GM12878 (cell line): Measurements from ENCODE around the gene DDX31. TPM values are rescaled to one million over a fixed set of nuclear protein-coding genes. Genes with fewer than 3 reads are reported as not detected.

Experiments used
- ATAC-seq: fragments of 200-7000 bp; cut with Tn5 transposase; 3 replicates; pipeline ENCODE4 v1.9.1; 2020; ENCODE audit warnings: mild to moderate bottlenecking, moderate library complexity
- BruUV-seq: library from RNA; stranded (reverse); fragments of 400-500 nt; replicated peaks from 2 replicates; lab custom pipeline; 2021; lab: Mats Ljungman, UMichigan
- CTCF ChIA-PET: fragments of 300-600 bp; sonication (Branson Sonifier 250); formaldehyde crosslinking; extraction: SDS; loops from one replicate; lab custom pipeline; 2021; ENCODE audit warnings: inconsistent platforms; lab: Yijun Ruan, JAX
- POLR2A ChIA-PET: fragments of 350-600 bp; formaldehyde crosslinking; extraction: SDS; loops from one replicate; lab custom pipeline; 2021; ENCODE audit warnings: inconsistent platforms; lab: Charles Lee
- RAD21 ChIA-PET: fragments of 300-600 bp; sonication (Branson Sonifier 250); formaldehyde crosslinking; loops from one replicate; lab custom pipeline; 2023; ENCODE audit warnings: antibody characterized with exemption; ENCODE audit not compliant: unreplicated experiment; lab: Charles Lee
- SMC1A ChIA-PET: fragments of 300-600 bp; sonication (Branson Sonifier 250); formaldehyde crosslinking; loops from one replicate; lab custom pipeline; 2023; ENCODE audit not compliant: unreplicated experiment, uncharacterized antibody; lab: Charles Lee
- DNase-seq: peaks from one replicate; pipeline ENCODE4 v3.0.0-alpha.2; 2011; ENCODE audit warnings: low read depth, low spot score
- FAIRE-seq: peaks from 3 replicates; lab custom pipeline; 2011; peaks lifted over from hg19 to GRCh38; lab: Jason Lieb, UNC
- H2AFZ ChIP-seq: 2 replicates; pipeline ENCODE4 v1.6.0; 2011; ENCODE audit warnings: low read depth, low read length, control low read depth; ENCODE audit not compliant: control insufficient read depth
- H3K27ac ChIP-seq: 2 replicates; pipeline ENCODE4 v1.5.1; 2011; ENCODE audit warnings: control low read depth; ENCODE audit not compliant: control insufficient read depth, insufficient read depth
- H3K27me3 ChIP-seq, 2 experiments: replicated peaks in 1 of 2; 2 replicates each; pipeline versions ENCODE4 v1.6.0 to v1.6.1; 2011; ENCODE audit warnings: low read length in 1 of 2; ENCODE audit not compliant: control insufficient read depth in 2 of 2, insufficient read depth in 2 of 2
- H3K36me3 ChIP-seq, 2 experiments: 2 replicates each; pipeline ENCODE4 v1.5.1; 2011; ENCODE audit warnings: low read length in 1 of 2; ENCODE audit not compliant: control insufficient read depth in 2 of 2, insufficient read depth in 2 of 2
- H3K4me1 ChIP-seq: 2 replicates; pipeline ENCODE4 v1.6.1; 2011; ENCODE audit warnings: mild to moderate bottlenecking, low read length, moderate library complexity, mixed read lengths; ENCODE audit not compliant: control insufficient read depth, insufficient read depth
- H3K4me2 ChIP-seq: 2 replicates; pipeline ENCODE4 v1.6.0; 2011; ENCODE audit warnings: control low read depth; ENCODE audit not compliant: control insufficient read depth, insufficient read depth
- H3K4me3 ChIP-seq: fragments of 200-600 bp; sonication (generic); 2 replicates; pipeline ENCODE4 v1.5.1; 2016
- H3K79me2 ChIP-seq: 2 replicates; pipeline ENCODE4 v1.6.0; 2011; ENCODE audit warnings: low read length; ENCODE audit not compliant: control insufficient read depth, insufficient read depth
- H3K9ac ChIP-seq: 2 replicates; pipeline ENCODE4 v1.8.0; 2011; ENCODE audit warnings: low read length, control low read depth, mixed read lengths; ENCODE audit not compliant: control insufficient read depth, insufficient read depth
- H3K9me3 ChIP-seq: replicated peaks from 3 replicates; pipeline ENCODE4 v1.5.1; 2011; ENCODE audit warnings: mild to moderate bottlenecking, low read length; ENCODE audit not compliant: control insufficient read depth, insufficient read depth
- H4K20me1 ChIP-seq: 2 replicates; pipeline ENCODE4 v1.6.0; 2011; ENCODE audit not compliant: control insufficient read depth, insufficient read depth
- ASH2L ChIP-seq: fragments of 300-600, 200-600 bp; sonication (generic); IDR thresholded peaks from 2 replicates; pipeline ENCODE4 v1.6.1; 2017; ENCODE audit warnings: low read depth, mild to moderate bottlenecking, borderline replicate concordance
- BRCA1 ChIP-seq: IDR thresholded peaks from 2 replicates; pipeline ENCODE4 v1.6.1; 2011; ENCODE audit warnings: low read depth, low read length, improper control_type of control experiment
- CBFB ChIP-seq: IDR thresholded peaks from 2 replicates; pipeline ENCODE4 v1.6.1; 2016; ENCODE audit warnings: antibody characterized with exemption, low read depth
- CHD4 ChIP-seq: fragments of 200-600 bp; sonication (generic); IDR thresholded peaks from 2 replicates; pipeline ENCODE4 v1.6.1; 2016; ENCODE audit warnings: mild to moderate bottlenecking
- FOXK2 ChIP-seq: fragments of 450-650 bp; IDR thresholded peaks from 2 replicates; pipeline ENCODE4 v1.6.1; 2017; ENCODE audit warnings: mild to moderate bottlenecking, moderate library complexity
- JUND ChIP-seq: IDR thresholded peaks from 2 replicates; pipeline ENCODE4 v1.6.1; 2012; ENCODE audit warnings: low read depth, mild to moderate bottlenecking, low read length, improper control_type of control experiment, moderate library complexity
- KLF5 ChIP-seq: fragments of 450-650 bp; IDR thresholded peaks from 2 replicates; pipeline ENCODE4 v1.6.1; 2014; ENCODE audit warnings: mild to moderate bottlenecking; ENCODE audit not compliant: partially characterized antibody
- NFIC ChIP-seq: IDR thresholded peaks from 2 replicates; pipeline ENCODE4 v1.6.1; 2012; ENCODE audit warnings: low read depth, mild to moderate bottlenecking, inconsistent platforms, low read length, moderate library complexity
- POLR2AphosphoS2 ChIP-seq: IDR thresholded peaks from 2 replicates; pipeline ENCODE4 v1.6.1; 2011; ENCODE audit warnings: low read depth, mild to moderate bottlenecking, low read length, improper control_type of control experiment, moderate library complexity
- RELA ChIP-seq: fragments of 450-650 bp; IDR thresholded peaks from 2 replicates; pipeline ENCODE4 v1.8.0; 2014; ENCODE audit warnings: borderline replicate concordance; ENCODE audit not compliant: partially characterized antibody
- SKIL ChIP-seq: fragments of 450-650 bp; IDR thresholded peaks from 2 replicates; pipeline ENCODE4 v1.6.1; 2017; ENCODE audit warnings: mild to moderate bottlenecking, low read depth, inconsistent platforms; ENCODE audit not compliant: poor library complexity, severe bottlenecking
- STAT3 ChIP-seq: IDR thresholded peaks from 2 replicates; pipeline ENCODE4 v1.6.1; 2011; ENCODE audit warnings: low read depth, low read length, improper control_type of control experiment
- YBX1 ChIP-seq: fragments of 450-650 bp; IDR thresholded peaks from 2 replicates; pipeline ENCODE4 v1.6.1; 2016; ENCODE audit warnings: antibody characterized with exemption
- ZNF217 ChIP-seq: fragments of 450-650 bp; IDR thresholded peaks from 2 replicates; pipeline ENCODE4 v1.6.1; 2017; ENCODE audit warnings: antibody characterized with exemption, mild to moderate bottlenecking
- ZNF274 ChIP-seq: IDR thresholded peaks from one replicate; pipeline ENCODE4 v1.8.0; 2011; ENCODE audit not compliant: insufficient read length, insufficient read depth
- whole genome bisulfite sequencing: methylation state at CpG from one replicate; pipeline ENCODE4 v1.1.6; 2016; ENCODE audit warnings: low lambda C conversion rate; ENCODE audit not compliant: insufficient replicate concordance, insufficient coverage; ENCODE audit errors: missing lambda C conversion rate; 5-methylcytosine and 5-hydroxymethylcytosine counted together
- in situ Hi-C: fragments of 300-500 bp; cut with MboI; formaldehyde crosslinking; loops from 9 replicates; pipeline ENCODE4 v1.14.3; 2018; ENCODE audit warnings: mixed read lengths
- intact Hi-C: fragments of 100-400 bp; cut with micrococcal nuclease; formaldehyde crosslinking; loops from one replicate; pipeline ENCODE4 v1.14.2; 2022; ENCODE audit not compliant: unreplicated experiment
- polyA plus RNA-seq, 11 experiments: library from polyadenylated mRNA; depleted of rRNA in 4 of 11; unstranded in 6 of 11; stranded (reverse) in 5 of 11; fragments of >200 nt; fragmentation: Nextera tagmentation in 4 of 11; fragmentation: Illumina TruSeq in 1 of 11; extraction: Ambion mirVana in 4 of 11; extraction: Trizol in 1 of 11; gene quantifications; 1 replicate in 1 of 11; 2 replicates in 10 of 11; pipeline versions ENCODE4 v1.2.1 to v1.2.3, GENCODE V29; 2011 to 2016; ENCODE audit warnings: inconsistent platforms in 2 of 11, missing spikeins in 2 of 11, low read depth in 1 of 11
- total RNA-seq, 4 experiments: library from RNA; depleted of rRNA in 3 of 4; stranded (reverse); fragments of >200 nt in 3 of 4; fragmentation: Illumina TruSeq in 1 of 4; extraction: Trizol in 1 of 4; gene quantifications; 2 replicates each; pipeline versions ENCODE4 v1.2.1 to v1.2.3, GENCODE V29; 2013 to 2021
- TF ChIP-seq, protein P1 (sequence below): IDR thresholded peaks from 2 replicates; pipeline ENCODE4 v1.6.1; 2011; ENCODE audit warnings: low read depth, low read length, improper control_type of control experiment, borderline replicate concordance
- TF ChIP-seq, protein P2 (sequence below): fragments of 450-650 bp; IDR thresholded peaks from 2 replicates; pipeline ENCODE4 v1.6.1; 2016; ENCODE audit warnings: mild to moderate bottlenecking
- TF ChIP-seq, protein P3 (sequence below): fragments of 150-350 bp; IDR thresholded peaks from 2 replicates; pipeline ENCODE4 v1.6.1; 2016; ENCODE audit warnings: low read depth, low read length

The DDX31 gene
- total and polyA plus RNA-seq, 10 of the 15 experiments (the other 5 are each of a cell fraction or from before 2014, with no cell fraction given) = 12.1 to 30.8 (median 20.8) TPM

- intact Hi-C loops (no loop called here), in situ Hi-C loops (loop anchor here (5.0 kb wide), 1 partner anchor 167 kb away; the partner anchor contains the start of gene CFAP77)
- Histone ChIP-seq H3K9me3 (no peaks in the 10 kb centered on the region), H3K27me3 (peaks cover 9 to 22% of the 10 kb centered on the region in 2 experiments), H3K36me3 (no peaks in the 10 kb centered on the region), H3K27ac (no peak overlapping the region), H3K4me1 (no peaks in the 10 kb centered on the region), H3K4me3 (no peak overlapping the region), H3K79me2 (no peaks in the 10 kb centered on the region), H4K20me1 (peaks cover 4% of the 10 kb centered on the region; the same call in 1 of the 2 replicates), H3K4me2 (no peak overlapping the region), H3K9ac (no peak overlapping the region), H2AFZ (no peak overlapping the region)
- CTCF ChIA-PET = interaction anchor here (0.8 kb wide), 1 partner anchor 168 kb away, joined by 3 read pairs; no protein-coding TSS in a partner anchor
- BruUV-seq = no TSS peak
- no peak for ATAC-seq
- FAIRE-seq = no peak
- SMC1A ChIA-PET = no interaction called here
- no peak for DNase-seq
- RAD21 ChIA-PET = no interaction called here
- POLR2A ChIA-PET = no interaction called here
- 9% methylated on average over 15 of the region's 15 CpGs for WGBS
- TF ChIP-seq, protein P1, sequence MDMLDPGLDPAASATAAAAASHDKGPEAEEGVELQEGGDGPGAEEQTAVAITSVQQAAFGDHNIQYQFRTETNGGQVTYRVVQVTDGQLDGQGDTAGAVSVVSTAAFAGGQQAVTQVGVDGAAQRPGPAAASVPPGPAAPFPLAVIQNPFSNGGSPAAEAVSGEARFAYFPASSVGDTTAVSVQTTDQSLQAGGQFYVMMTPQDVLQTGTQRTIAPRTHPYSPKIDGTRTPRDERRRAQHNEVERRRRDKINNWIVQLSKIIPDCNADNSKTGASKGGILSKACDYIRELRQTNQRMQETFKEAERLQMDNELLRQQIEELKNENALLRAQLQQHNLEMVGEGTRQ = no peak
- TF ChIP-seq CBFB = no peak
- TF ChIP-seq POLR2AphosphoS2 = no peak
- no peak for TF ChIP-seq CHD4
- TF ChIP-seq, protein P2, sequence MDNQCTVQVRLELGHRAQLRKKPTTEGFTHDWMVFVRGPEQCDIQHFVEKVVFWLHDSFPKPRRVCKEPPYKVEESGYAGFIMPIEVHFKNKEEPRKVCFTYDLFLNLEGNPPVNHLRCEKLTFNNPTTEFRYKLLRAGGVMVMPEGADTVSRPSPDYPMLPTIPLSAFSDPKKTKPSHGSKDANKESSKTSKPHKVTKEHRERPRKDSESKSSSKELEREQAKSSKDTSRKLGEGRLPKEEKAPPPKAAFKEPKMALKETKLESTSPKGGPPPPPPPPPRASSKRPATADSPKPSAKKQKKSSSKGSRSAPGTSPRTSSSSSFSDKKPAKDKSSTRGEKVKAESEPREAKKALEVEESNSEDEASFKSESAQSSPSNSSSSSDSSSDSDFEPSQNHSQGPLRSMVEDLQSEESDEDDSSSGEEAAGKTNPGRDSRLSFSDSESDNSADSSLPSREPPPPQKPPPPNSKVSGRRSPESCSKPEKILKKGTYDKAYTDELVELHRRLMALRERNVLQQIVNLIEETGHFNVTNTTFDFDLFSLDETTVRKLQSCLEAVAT = no peak
- TF ChIP-seq FOXK2 = no peak
- TF ChIP-seq ZNF274 = no peak
- no peak for TF ChIP-seq RELA
- TF ChIP-seq STAT3 = no peak
- no peak for TF ChIP-seq ASH2L
- no peak for TF ChIP-seq ZNF217
- no peak for TF ChIP-seq BRCA1
- TF ChIP-seq, protein P3, sequence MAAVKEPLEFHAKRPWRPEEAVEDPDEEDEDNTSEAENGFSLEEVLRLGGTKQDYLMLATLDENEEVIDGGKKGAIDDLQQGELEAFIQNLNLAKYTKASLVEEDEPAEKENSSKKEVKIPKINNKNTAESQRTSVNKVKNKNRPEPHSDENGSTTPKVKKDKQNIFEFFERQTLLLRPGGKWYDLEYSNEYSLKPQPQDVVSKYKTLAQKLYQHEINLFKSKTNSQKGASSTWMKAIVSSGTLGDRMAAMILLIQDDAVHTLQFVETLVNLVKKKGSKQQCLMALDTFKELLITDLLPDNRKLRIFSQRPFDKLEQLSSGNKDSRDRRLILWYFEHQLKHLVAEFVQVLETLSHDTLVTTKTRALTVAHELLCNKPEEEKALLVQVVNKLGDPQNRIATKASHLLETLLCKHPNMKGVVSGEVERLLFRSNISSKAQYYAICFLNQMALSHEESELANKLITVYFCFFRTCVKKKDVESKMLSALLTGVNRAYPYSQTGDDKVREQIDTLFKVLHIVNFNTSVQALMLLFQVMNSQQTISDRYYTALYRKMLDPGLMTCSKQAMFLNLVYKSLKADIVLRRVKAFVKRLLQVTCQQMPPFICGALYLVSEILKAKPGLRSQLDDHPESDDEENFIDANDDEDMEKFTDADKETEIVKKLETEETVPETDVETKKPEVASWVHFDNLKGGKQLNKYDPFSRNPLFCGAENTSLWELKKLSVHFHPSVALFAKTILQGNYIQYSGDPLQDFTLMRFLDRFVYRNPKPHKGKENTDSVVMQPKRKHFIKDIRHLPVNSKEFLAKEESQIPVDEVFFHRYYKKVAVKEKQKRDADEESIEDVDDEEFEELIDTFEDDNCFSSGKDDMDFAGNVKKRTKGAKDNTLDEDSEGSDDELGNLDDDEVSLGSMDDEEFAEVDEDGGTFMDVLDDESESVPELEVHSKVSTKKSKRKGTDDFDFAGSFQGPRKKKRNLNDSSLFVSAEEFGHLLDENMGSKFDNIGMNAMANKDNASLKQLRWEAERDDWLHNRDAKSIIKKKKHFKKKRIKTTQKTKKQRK = no peak
- no peak for TF ChIP-seq SKIL
- TF ChIP-seq JUND = no peak
- TF ChIP-seq NFIC = no peak
- TF ChIP-seq YBX1 = no peak
- TF ChIP-seq KLF5 = no peak
These were observed 90.4 kb downstream of the DDX31 start for GRCh38 chr9:132579427-132579798.
